ENCODE measurements around the gene RAB8B. TPM values are rescaled to one million over a fixed set of nuclear protein-coding genes. Genes with fewer than 3 reads are reported as not detected.

The RAB8B gene
- total and polyA plus RNA-seq, 4 donors: 3.8 to 26.5 (median 7.6) TPM

- WGBS: 97% methylated on average over 5 of the region's 5 CpGs
- no peak overlapping the region for H3K27ac ChIP-seq (ENCODE audit: low read depth in 1 of 2, low read length in 2 of 2)
Measured at GRCh38 chr15:63172376-63172775, 17.0 kb upstream of the RAB8B start.

GRCh38 chr15:63172851-63173451, 16.5 kb upstream of the RAB8B start:
- Histone ChIP-seq H3K36me3 (ENCODE audit: control insufficient read depth in 4 of 4, insufficient read depth in 3 of 4, low read depth in 1 of 4, low read length in 3 of 4) (no peaks in the 10 kb centered on the region), H3K9ac (ENCODE audit: low read depth in 1 of 2, low read length in 2 of 2) (no peak overlapping the region), H3K4me1 (ENCODE audit: control insufficient read depth in 4 of 4, insufficient read depth in 4 of 4, low read length in 3 of 4) (no peaks in the 10 kb centered on the region), H3K27ac (ENCODE audit: low read depth in 1 of 2, low read length in 2 of 2) (no peak overlapping the region), H3K27me3 (ENCODE audit: control insufficient read depth in 4 of 4, insufficient read depth in 4 of 4, low read length in 3 of 4) (no peaks in the 10 kb centered on the region), H3K4me3 (ENCODE audit: low read depth in 1 of 3, low read length in 3 of 3) (no peak overlapping the region), H3K9me3 (ENCODE audit: control insufficient read depth in 4 of 4, low read length in 3 of 4) (no peaks in the 10 kb centered on the region)
- no peak for TF ChIP-seq ATF3 (IDR thresholded peaks at IDR 0.05)
- no peak for TF ChIP-seq ZBTB33 (IDR thresholded peaks at IDR 0.05)
- no peak for DNase-seq (ENCODE audit: low spot score)
- whole genome bisulfite sequencing: 92% methylated on average over 3 of the region's 3 CpGs

More at GRCh38 chr15:63172376-63172775, 17.0 kb upstream of the RAB8B start:
- H3K9me3 ChIP-seq (ENCODE audit: control insufficient read depth in 4 of 4, low read length in 3 of 4): no peaks in the 10 kb centered on the region
- no peak for DNase-seq (ENCODE audit: low spot score)
- H3K4me1 ChIP-seq (ENCODE audit: control insufficient read depth in 4 of 4, insufficient read depth in 4 of 4, low read length in 3 of 4): no peaks in the 10 kb centered on the region
- H3K36me3 ChIP-seq (ENCODE audit: control insufficient read depth in 4 of 4, insufficient read depth in 3 of 4, low read depth in 1 of 4, low read length in 3 of 4): no peaks in the 10 kb centered on the region
- TF ChIP-seq FOXA1 (IDR thresholded peaks at IDR 0.05): no peak
- TF ChIP-seq EGR1 (IDR thresholded peaks at IDR 0.05; ENCODE audit: low read depth in 2 of 2): no peak
- H3K27me3 ChIP-seq (ENCODE audit: control insufficient read depth in 4 of 4, insufficient read depth in 4 of 4, low read length in 3 of 4): no peaks in the 10 kb centered on the region
- no peak overlapping the region for H3K4me3 ChIP-seq (ENCODE audit: low read depth in 1 of 3, low read length in 3 of 3)
- H3K9ac ChIP-seq (ENCODE audit: low read depth in 1 of 2, low read length in 2 of 2): no peak overlapping the region

GRCh38 chr15:63176302-63176701, 13.1 kb upstream of the RAB8B start:
- Histone ChIP-seq H3K27me3 (ENCODE audit: control insufficient read depth in 4 of 4, insufficient read depth in 4 of 4, low read length in 3 of 4) (no peaks in the 10 kb centered on the region), H3K27ac (ENCODE audit: low read depth in 1 of 2, low read length in 2 of 2) (no peak overlapping the region), H3K36me3 (ENCODE audit: control insufficient read depth in 4 of 4, insufficient read depth in 3 of 4, low read depth in 1 of 4, low read length in 3 of 4) (no peaks in the 10 kb centered on the region), H3K9ac (ENCODE audit: low read depth in 1 of 2, low read length in 2 of 2) (no peak overlapping the region), H3K4me1 (ENCODE audit: control insufficient read depth in 4 of 4, insufficient read depth in 4 of 4, low read length in 3 of 4) (no peaks in the 10 kb centered on the region), H3K9me3 (ENCODE audit: control insufficient read depth in 4 of 4, low read length in 3 of 4) (no peaks in the 10 kb centered on the region), H3K4me3 (ENCODE audit: low read depth in 1 of 3, low read length in 3 of 3) (no peak overlapping the region)
- DNase-seq (ENCODE audit: low spot score): no peak
- 98% methylated on average over 3 of the region's 3 CpGs for WGBS
- TF ChIP-seq ATF3 (IDR thresholded peaks at IDR 0.05) (no peak), FOXA1 (IDR thresholded peaks at IDR 0.05) (no peak), JUND (IDR thresholded peaks at IDR 0.05) (no peak), HNF4G (IDR thresholded peaks at IDR 0.05) (no peak), GABPA (IDR thresholded peaks at IDR 0.05 in 1 of 2, conservative IDR thresholded peaks at IDR 0.05 in 1 of 2) (no peak), TAF1 (conservative IDR thresholded peaks at IDR 0.05) (no peak), MAX (IDR thresholded peaks at IDR 0.05) (no peak), RAD21 (IDR thresholded peaks at IDR 0.05) (no peak), HNF4A (conservative IDR thresholded peaks at IDR 0.05) (no peak), CTCF (IDR thresholded peaks at IDR 0.05; ENCODE audit: low read depth, low read length, missing input control) (no peak), FOXA2 (IDR thresholded peaks at IDR 0.05) (no peak), EGR1 (IDR thresholded peaks at IDR 0.05; ENCODE audit: low read depth in 2 of 2) (no peak), ZBTB33 (IDR thresholded peaks at IDR 0.05) (no peak), RXRA (IDR thresholded peaks at IDR 0.05) (no peak), REST (IDR thresholded peaks at IDR 0.05) (no peak)
